ENCODE measurements around the gene SLC25A29.

DNA sequence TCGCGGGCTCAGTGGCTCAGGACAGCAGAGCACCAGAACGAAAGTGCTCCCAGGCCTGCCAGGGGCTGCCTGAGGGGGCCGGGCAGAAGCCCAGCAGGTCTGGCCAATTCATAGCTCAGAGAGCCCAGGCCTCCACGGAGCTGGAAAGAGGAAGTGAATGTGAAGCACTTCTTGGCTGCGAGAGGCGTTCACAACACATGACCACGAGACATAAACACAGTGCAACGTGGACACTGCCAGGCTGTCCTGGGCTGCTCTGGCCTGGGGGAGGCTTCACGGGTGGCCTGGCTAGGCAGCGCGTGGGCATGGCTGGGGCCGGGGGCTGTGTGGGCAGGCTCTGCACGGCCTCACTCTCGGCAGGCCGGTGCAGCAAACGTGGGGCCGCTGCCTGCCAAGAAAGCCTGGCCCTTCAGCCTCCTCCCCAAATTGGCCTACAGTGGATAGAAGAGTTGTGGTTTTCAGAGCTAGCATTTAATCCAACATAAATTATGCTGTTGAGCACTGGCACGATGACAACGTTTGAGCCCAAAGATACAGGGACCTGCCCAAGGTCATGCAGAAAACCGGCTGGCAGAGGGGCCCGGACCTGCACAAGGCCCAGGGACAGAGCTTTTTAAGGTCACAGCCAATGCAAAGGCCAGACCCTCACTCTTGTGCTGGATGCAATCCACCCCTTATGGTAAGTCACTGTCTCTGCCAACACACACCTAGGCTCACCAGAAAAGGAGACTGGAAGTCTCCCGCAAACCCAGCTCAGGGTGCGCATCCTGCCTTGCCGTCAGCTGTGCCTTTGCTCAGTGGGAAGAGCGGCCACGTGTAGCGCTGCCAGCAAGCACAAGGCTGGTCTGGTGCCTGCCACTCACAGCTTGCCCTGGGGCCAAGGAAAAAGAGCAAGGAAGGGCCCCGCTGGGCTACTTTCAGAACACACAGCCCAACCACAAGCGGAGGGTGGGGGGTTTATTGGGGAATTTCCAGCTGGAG, 8.6 kb downstream of the SLC25A29 start:
- TF ChIP-seq, protein P1, sequence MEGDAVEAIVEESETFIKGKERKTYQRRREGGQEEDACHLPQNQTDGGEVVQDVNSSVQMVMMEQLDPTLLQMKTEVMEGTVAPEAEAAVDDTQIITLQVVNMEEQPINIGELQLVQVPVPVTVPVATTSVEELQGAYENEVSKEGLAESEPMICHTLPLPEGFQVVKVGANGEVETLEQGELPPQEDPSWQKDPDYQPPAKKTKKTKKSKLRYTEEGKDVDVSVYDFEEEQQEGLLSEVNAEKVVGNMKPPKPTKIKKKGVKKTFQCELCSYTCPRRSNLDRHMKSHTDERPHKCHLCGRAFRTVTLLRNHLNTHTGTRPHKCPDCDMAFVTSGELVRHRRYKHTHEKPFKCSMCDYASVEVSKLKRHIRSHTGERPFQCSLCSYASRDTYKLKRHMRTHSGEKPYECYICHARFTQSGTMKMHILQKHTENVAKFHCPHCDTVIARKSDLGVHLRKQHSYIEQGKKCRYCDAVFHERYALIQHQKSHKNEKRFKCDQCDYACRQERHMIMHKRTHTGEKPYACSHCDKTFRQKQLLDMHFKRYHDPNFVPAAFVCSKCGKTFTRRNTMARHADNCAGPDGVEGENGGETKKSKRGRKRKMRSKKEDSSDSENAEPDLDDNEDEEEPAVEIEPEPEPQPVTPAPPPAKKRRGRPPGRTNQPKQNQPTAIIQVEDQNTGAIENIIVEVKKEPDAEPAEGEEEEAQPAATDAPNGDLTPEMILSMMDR (IDR thresholded peaks at IDR 0.05; ENCODE audit: low read depth, low read length, poor library complexity, severe bottlenecking), result no peak
- no peak for TF ChIP-seq EZH2phosphoT487 (IDR thresholded peaks at IDR 0.05; ENCODE audit: borderline replicate concordance, low read length)
